Colonic mucosa (tissue), 4 donors: ENCODE measurements around the gene SUPT5H. TPM values are rescaled to one million over a fixed set of nuclear protein-coding genes. Genes with fewer than 3 reads are reported as not detected.

Source experiments
- DNase-seq: peaks from one replicate; pipeline ENCODE4 v3.0.0-alpha.2; 2020
- H3K27ac ChIP-seq: fragments of 200-600 bp; one replicate; pipeline ENCODE4 v1.8.0; 2021
- H3K27me3 ChIP-seq: fragments of 200-600 bp; one replicate; pipeline ENCODE4 v1.8.0; 2021
- H3K36me3 ChIP-seq: fragments of 200-600 bp; one replicate; pipeline ENCODE4 v1.8.0; 2021
- H3K4me1 ChIP-seq: fragments of 200-600 bp; one replicate; pipeline ENCODE4 v1.8.0; 2021; ENCODE audit warnings: mild to moderate bottlenecking
- H3K4me3 ChIP-seq: fragments of 200-600 bp; one replicate; pipeline ENCODE4 v1.8.0; 2021
- H3K9ac ChIP-seq, 2 donors: one replicate each; pipeline ENCODE4 v1.7.0; 2013; ENCODE audit warnings: control low read depth in 2 of 2, low read depth in 2 of 2, low read length in 2 of 2
- H3K9me3 ChIP-seq: fragments of 200-600 bp; one replicate; pipeline ENCODE4 v1.8.0; 2021
- CTCF ChIP-seq: fragments of 200-600 bp; IDR thresholded peaks from one replicate; pipeline ENCODE4 v1.8.0; 2022; ENCODE audit warnings: antibody characterized with exemption, mild to moderate bottlenecking
- intact Hi-C: fragments of 100-400 bp; cut with DNase I; formaldehyde crosslinking; loops from one replicate; pipeline ENCODE4 v1.14.1; 2022
- total RNA-seq, 2 donors: library from RNA; stranded (reverse); fragmentation: NEBNext Ultra II Directional in 1 of 2; extraction: Animal tissue kit (Norgen Biotek cat#: 25700) in 1 of 2; gene quantifications; one replicate each; pipeline ENCODE4 v1.2.1, GENCODE V29; 2021
- donor health status: healthy.
- donor health status: DM: no; HTN: no; CAD: no.
- donor health status: DM: no; HTN: no; CAD: no.

The SUPT5H gene
- total RNA-seq, 2 donors from 2014 or later, result 76.6 to 123 TPM

- H3K4me3 ChIP-seq, result no peak overlapping the region
- intact Hi-C loops, result no loop called here
- no peak overlapping the region for H3K9ac ChIP-seq
- H3K36me3 ChIP-seq, result no peaks in the 10 kb centered on the region
- no peak for DNase-seq
- no peaks in the 10 kb centered on the region for H3K9me3 ChIP-seq
- H3K27ac ChIP-seq, result no peak overlapping the region
- no peaks in the 10 kb centered on the region for H3K4me1 ChIP-seq
- no peak for TF ChIP-seq CTCF
- H3K27me3 ChIP-seq, result no peaks in the 10 kb centered on the region
Measured at GRCh38 chr19:39483141-39483540, 37.8 kb downstream of the SUPT5H start.

GRCh38 chr19:39489756-39490155 lies 44.4 kb downstream of the SUPT5H start:
- no peak overlapping the region for H3K27ac ChIP-seq
- H3K9me3 ChIP-seq, result no peaks in the 10 kb centered on the region
- no peak for TF ChIP-seq CTCF
- DNase-seq, result no peak
- no peaks in the 10 kb centered on the region for H3K4me1 ChIP-seq
- intact Hi-C loops, result no loop called here
- H3K36me3 ChIP-seq, result peaks cover 4% of the 10 kb centered on the region
- no peak overlapping the region for H3K9ac ChIP-seq
- H3K4me3 ChIP-seq, result no peak overlapping the region
- no peaks in the 10 kb centered on the region for H3K27me3 ChIP-seq

DNA sequence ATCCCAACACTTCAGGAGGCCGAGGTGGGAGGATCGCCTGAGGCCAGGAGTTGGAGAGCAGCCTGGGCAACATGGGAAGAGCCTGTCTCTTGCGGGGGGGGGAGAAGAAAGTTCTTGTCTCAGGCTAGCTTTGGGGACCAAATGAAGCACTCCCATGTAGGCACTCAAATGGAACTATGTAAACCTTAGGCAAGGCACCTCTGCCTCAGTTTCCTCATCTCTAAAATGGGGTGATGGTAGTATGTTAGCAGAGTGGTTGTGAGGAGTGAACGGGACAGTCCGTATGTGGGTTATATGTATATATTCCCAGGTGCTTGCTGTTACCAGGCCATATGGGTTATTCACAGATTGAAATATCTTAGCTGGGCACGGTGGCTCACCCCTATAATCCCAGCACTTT lies 46.8 kb downstream of the SUPT5H start:
- H3K27me3 ChIP-seq, result no peaks in the 10 kb centered on the region
- no peaks in the 10 kb centered on the region for H3K4me1 ChIP-seq
- TF ChIP-seq CTCF, result no peak
- no peak overlapping the region for H3K4me3 ChIP-seq
- no peaks in the 10 kb centered on the region for H3K9me3 ChIP-seq
- no peak overlapping the region for H3K27ac ChIP-seq
- peaks cover 4% of the 10 kb centered on the region for H3K36me3 ChIP-seq
- H3K9ac ChIP-seq, result no peak overlapping the region
- intact Hi-C loops, result no loop called here
- DNase-seq, result no peak

GRCh38 chr19:39492788-39493187 lies 47.4 kb downstream of the SUPT5H start:
- TF ChIP-seq CTCF, result no peak
- Histone ChIP-seq H3K4me3 (no peak overlapping the region), H3K9me3 (no peaks in the 10 kb centered on the region), H3K27ac (no peak overlapping the region), H3K4me1 (peaks cover 2% of the 10 kb centered on the region), H3K9ac (no peak overlapping the region), H3K27me3 (no peaks in the 10 kb centered on the region), H3K36me3 (peaks cover 4% of the 10 kb centered on the region)
- intact Hi-C loops, result no loop called here
- no peak for DNase-seq

- no peak overlapping the region for H3K27ac ChIP-seq
- no peak for DNase-seq
Measured at GRCh38 chr19:39494661-39495060, 49.3 kb downstream of the SUPT5H start.

More at GRCh38 chr19:39494661-39495060, 49.3 kb downstream of the SUPT5H start:
- Histone ChIP-seq H3K27me3 (peaks cover 15% of the 10 kb centered on the region), H3K9me3 (no peaks in the 10 kb centered on the region), H3K36me3 (no peaks in the 10 kb centered on the region), H3K4me3 (no peak overlapping the region), H3K4me1 (peaks cover 18% of the 10 kb centered on the region), H3K9ac (no peak overlapping the region)
- intact Hi-C loops, result loop anchor here (5.0 kb wide), 1 partner anchor 38 kb away; the partner anchor contains the start of gene EID2B
- no peak for TF ChIP-seq CTCF
